HFFc6 (cell line): Measurements from ENCODE around the gene PSG3. TPM values are rescaled to one million over a fixed set of nuclear protein-coding genes. Genes with fewer than 3 reads are reported as not detected.
"Not testable (repeated sequence)": the region's sequence is repeated elsewhere in the genome, so short reads cannot be mapped to it uniquely, and the experiment has no call there.

Experiments
- DNase-seq: peaks from one replicate; pipeline ENCODE4 v3.0.0-alpha.2; 2018
- H3K27ac Mint-ChIP-seq: 2 replicates; pipeline ENCODE4 v1.8.0; 2020; ENCODE audit warnings: mild to moderate bottlenecking, mixed read lengths
- H3K27me3 Mint-ChIP-seq: 2 replicates; pipeline ENCODE4 v1.8.0; 2021; ENCODE audit warnings: mild to moderate bottlenecking, moderate library complexity, mixed read lengths; ENCODE audit not compliant: insufficient read depth
- H3K36me3 Mint-ChIP-seq: 2 replicates; pipeline ENCODE4 v1.8.0; 2021; ENCODE audit warnings: low read depth, mixed read lengths
- H3K4me1 Mint-ChIP-seq: 2 replicates; pipeline ENCODE4 v1.8.0; 2020; ENCODE audit warnings: low read depth, mixed read lengths
- H3K4me3 Mint-ChIP-seq: 2 replicates; pipeline ENCODE4 v1.8.0; 2020; ENCODE audit warnings: mild to moderate bottlenecking, moderate library complexity, mixed read lengths
- H3K9me3 Mint-ChIP-seq: 2 replicates; pipeline ENCODE4 v1.8.0; 2020; ENCODE audit warnings: mild to moderate bottlenecking, mixed read lengths
- total RNA-seq, 6 experiments: library from RNA; stranded (reverse); fragmentation: NEBNext Ultra II Directional; extraction: Animal tissue kit (Norgen Biotek cat#: 25700); gene quantifications; 2 replicates in 1 of 6; 3 replicates in 5 of 6; pipeline ENCODE4 v1.2.3, GENCODE V29; 2021
- TF ChIP-seq, protein P1 (sequence below): fragments of 200-600 bp; sonication (generic); IDR thresholded peaks from 2 replicates; pipeline ENCODE4 v1.5.0; 2021; ENCODE audit warnings: antibody characterized with exemption, mild to moderate bottlenecking

PSG3 gene
- total RNA-seq, 6 experiments from 2014 or later, result not detected

DNA sequence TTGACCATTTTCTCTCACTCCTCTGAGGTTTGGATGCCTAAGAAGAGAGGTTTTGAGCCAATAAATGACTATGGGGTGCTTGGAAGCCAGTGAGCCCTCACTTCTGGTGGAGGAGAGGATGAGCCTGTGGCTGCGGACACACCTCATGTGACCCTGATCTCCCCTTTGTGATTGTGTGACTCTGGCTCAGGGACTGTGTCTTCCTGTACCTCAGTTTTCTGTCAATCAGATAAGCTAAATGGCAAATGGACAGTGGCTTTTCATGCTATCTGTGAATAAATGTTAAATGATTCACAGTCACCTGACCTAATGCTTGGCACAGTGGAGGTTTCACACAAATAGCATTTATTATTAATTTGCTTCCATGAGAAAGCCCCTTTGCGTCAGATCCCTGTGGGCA is 22.5 kb upstream of the PSG3 start:
- H3K9me3 Mint-ChIP-seq, result no peaks in the 10 kb centered on the region
- no peaks in the 10 kb centered on the region for H3K36me3 Mint-ChIP-seq
- DNase-seq, result peak; percentile 5
- peak overlapping the region; percentile 96 for H3K27ac Mint-ChIP-seq
- peaks cover 85% of the 10 kb centered on the region for H3K4me1 Mint-ChIP-seq
- TF ChIP-seq, protein P1, sequence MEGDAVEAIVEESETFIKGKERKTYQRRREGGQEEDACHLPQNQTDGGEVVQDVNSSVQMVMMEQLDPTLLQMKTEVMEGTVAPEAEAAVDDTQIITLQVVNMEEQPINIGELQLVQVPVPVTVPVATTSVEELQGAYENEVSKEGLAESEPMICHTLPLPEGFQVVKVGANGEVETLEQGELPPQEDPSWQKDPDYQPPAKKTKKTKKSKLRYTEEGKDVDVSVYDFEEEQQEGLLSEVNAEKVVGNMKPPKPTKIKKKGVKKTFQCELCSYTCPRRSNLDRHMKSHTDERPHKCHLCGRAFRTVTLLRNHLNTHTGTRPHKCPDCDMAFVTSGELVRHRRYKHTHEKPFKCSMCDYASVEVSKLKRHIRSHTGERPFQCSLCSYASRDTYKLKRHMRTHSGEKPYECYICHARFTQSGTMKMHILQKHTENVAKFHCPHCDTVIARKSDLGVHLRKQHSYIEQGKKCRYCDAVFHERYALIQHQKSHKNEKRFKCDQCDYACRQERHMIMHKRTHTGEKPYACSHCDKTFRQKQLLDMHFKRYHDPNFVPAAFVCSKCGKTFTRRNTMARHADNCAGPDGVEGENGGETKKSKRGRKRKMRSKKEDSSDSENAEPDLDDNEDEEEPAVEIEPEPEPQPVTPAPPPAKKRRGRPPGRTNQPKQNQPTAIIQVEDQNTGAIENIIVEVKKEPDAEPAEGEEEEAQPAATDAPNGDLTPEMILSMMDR, result no peak
- H3K4me3 Mint-ChIP-seq, result peak overlapping the region; percentile 69
- peaks cover 1% of the 10 kb centered on the region; the same call in 1 of the 2 replicates for H3K27me3 Mint-ChIP-seq

DNA sequence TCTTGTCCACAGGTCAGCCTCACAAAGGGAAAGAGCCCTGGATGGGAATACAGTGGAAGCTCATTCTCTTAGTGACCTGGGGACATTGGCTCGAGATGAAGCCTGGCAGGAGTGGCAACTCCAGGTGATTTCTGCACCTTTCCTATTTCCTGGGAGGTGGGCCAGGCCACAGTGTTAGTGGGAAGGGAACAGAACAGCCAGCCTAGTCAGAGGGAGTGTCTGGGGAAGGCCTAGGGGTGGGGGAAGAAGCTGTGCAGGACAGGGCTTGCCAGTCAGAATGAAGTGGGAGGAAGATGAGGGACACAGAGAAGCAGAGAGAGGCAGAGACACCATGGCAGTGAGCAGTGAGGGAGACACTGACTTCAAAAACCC is 21.6 kb upstream of the PSG3 start:
- not testable (repeated sequence) for H3K4me3 Mint-ChIP-seq, H3K36me3 Mint-ChIP-seq, H3K27me3 Mint-ChIP-seq, H3K9me3 Mint-ChIP-seq
- peaks cover 79% of the 10 kb centered on the region for H3K4me1 Mint-ChIP-seq
- peak; percentile 21 for DNase-seq
- H3K27ac Mint-ChIP-seq, result peak overlapping the region; percentile 96

DNA sequence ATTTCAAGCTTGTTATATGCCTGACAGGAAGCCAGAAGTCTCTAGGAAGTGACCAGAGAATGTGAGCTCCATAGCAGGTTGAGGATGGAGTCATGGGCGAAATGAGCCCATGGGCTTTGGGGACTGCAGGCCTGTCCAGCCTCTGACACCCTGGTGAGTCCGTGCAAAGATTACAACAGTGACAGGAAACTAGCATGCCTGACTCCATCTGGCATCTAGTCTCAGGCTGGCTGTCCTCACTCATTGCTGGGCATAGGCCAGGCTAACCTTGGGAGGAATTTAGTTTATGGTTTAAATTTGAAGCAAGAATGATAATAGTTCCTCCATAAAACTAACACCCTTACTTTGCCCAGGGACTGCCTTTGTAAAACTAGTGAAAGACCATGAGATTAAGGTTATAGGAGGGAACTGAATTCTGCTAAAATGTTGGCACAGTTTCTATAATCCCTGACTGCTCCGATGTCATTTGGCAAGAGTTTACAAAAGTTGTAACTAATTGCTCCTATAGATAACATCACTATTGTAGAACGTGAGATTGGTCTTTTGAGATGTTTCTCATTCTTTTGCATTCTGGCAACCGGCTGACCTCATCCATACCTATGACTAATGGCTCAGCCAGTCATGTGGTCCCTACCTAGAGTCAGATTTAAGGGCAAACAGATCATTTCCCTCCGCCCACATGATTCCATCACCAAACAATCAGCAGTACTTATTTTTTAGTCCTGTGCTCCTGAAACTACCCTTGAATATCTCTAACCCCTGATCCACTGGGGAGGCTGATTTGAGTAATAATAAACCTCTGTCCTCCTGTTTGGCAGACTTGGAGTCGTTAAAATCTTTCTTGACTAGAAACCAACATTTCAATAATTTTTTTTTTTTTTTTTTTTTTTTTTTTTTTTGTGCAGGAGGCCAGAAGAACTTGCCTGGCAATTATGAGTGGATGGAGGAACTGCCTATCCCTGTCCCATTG is 21.0 kb upstream of the PSG3 start:
- peak; percentile 93 for DNase-seq
- not testable (repeated sequence) for H3K27me3 Mint-ChIP-seq, H3K9me3 Mint-ChIP-seq, H3K36me3 Mint-ChIP-seq
- Mint-ChIP-seq H3K4me3 (peak overlapping the region; percentile 61), H3K4me1 (peaks cover 77% of the 10 kb centered on the region), H3K27ac (peak overlapping the region; percentile 96)

DNA sequence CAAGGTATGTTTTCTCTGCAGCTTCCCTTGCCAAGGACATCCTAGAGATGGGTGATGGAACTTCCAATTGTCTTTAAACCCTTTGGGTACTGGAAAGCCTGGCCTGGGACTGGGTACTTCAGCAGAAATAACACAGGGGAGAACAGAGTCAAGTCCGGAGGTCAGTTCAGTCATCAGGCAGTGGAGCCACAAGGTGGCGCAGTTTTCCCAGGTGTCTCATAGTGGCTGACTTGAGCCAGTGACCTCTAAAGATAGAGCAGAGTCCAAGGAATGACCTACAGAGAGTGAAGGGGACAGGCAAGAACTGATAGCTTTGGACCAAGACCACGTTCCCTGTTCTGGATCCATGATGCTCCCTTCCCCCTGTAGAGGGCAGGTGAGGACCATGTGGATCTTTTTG is 18.4 kb upstream of the PSG3 start:
- peak overlapping the region; percentile 40; the same call in 1 of the 2 replicates for H3K27ac Mint-ChIP-seq

DNA sequence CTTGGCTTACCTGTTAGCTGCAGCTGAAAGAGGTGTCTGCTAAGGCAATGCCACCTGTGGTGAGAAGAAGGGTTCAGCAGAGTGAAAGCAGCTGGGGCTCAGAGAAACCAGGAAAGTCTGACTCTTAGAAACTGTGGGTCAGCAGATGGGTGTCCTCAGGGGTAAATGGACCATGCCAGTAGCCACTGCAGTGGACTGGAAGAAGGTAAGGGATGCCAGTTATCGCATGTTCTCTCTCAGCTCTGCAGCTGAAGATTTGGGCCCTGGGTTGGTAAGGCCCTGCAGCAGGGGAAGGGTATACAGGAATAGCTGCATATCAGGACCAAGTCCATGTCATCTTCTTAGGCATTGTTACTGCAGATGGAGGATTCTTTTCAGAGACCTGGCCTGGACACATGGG is 12.0 kb upstream of the PSG3 start:
- peaks cover 25% of the 10 kb centered on the region for H3K27me3 Mint-ChIP-seq
- not testable (repeated sequence) for H3K36me3 Mint-ChIP-seq, H3K27ac Mint-ChIP-seq, H3K4me1 Mint-ChIP-seq, H3K4me3 Mint-ChIP-seq, DNase-seq, H3K9me3 Mint-ChIP-seq

More for the DNA sequence above, 18.4 kb upstream of the PSG3 start:
- TF ChIP-seq, protein P1, result peak; percentile 82
- peaks cover 54% of the 10 kb centered on the region for H3K4me1 Mint-ChIP-seq
- peak; percentile 19 for DNase-seq
- not testable (repeated sequence) for H3K4me3 Mint-ChIP-seq, H3K9me3 Mint-ChIP-seq, H3K36me3 Mint-ChIP-seq, H3K27me3 Mint-ChIP-seq

DNA sequence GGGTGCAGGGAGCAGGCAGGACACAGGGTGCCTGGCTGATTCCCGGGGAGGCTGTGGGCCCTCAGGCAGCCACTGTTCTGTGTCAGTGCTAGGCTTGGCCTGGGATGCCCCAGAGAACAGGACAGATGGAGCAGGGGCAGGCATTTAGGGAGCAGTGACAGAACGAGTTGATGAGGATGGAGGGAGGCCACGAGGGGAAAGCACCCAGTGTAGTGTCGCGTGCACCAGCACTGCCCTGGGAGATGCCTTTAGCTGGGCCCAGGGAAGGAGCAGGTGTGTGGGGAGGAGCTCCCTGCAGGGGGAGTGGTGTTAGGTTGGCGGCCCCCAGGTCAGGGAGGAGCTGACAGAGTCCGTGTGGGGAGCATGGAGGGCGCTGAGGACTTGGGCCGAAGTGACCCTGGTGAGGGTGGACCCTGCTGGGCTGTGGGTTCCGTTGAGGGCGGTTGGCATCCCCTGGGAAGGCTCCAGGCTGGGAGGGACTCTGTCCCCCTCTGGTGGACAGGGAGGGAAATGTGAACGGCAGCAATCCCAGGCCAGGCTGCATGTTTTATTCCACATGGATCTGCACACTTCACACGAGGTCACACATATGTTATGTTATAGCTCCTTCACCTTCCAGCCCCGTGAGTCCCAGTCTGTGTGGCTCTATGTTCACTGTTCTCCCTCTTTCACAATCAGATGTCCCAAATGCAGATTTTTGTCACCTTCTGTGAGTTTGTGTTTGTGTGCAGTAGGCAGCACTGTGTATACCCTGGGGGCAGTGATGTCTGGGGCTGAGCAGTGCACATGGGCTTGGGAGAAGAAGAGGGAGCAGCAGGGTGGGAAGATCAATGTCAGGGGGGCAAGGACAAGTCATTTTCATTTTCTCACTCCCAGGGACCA is 1.7 kb upstream of the PSG3 start:
- DNase-seq, H3K4me3 Mint-ChIP-seq, H3K27ac Mint-ChIP-seq, H3K9me3 Mint-ChIP-seq: not testable (repeated sequence)
- Mint-ChIP-seq H3K4me1 (peaks cover 12% of the 10 kb centered on the region), H3K36me3 (peaks cover 12% of the 10 kb centered on the region), H3K27me3 (peaks cover 18% of the 10 kb centered on the region)
- TF ChIP-seq, protein P1, result peak; percentile 85

DNA sequence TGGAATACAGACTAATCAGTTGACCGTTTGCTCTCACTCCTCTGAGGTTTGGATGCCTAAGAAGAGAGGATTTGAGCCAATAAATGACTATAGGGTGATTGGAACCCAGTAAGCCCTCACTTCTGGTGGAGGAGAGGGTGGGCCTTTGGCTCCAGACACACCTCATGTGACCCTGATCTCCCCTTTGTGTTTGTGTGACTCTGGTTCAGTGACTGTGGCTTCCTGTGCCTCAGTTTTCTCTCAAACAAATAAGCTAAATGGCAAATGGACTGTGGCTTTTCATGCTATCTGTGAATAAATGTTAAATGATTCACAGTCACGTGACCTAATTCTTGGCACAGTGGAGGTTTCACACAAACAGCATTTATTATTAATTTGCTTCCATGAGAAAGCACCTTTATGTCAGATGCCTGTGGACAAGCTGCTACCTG is 2.7 kb downstream of the PSG3 start:
- H3K27ac Mint-ChIP-seq, result peak overlapping the region; percentile 85
- 0 out of 2 replicates have a peak, but pooled peaks cover 11% of the 10 kb centered on the region for H3K36me3 Mint-ChIP-seq
- H3K4me3 Mint-ChIP-seq, result peak overlapping the region; percentile 38; the same call in 1 of the 2 replicates
- H3K4me1 Mint-ChIP-seq, result peaks cover 48% of the 10 kb centered on the region
- not testable (repeated sequence) for H3K9me3 Mint-ChIP-seq, H3K27me3 Mint-ChIP-seq
- DNase-seq, result peak; percentile 31

DNA sequence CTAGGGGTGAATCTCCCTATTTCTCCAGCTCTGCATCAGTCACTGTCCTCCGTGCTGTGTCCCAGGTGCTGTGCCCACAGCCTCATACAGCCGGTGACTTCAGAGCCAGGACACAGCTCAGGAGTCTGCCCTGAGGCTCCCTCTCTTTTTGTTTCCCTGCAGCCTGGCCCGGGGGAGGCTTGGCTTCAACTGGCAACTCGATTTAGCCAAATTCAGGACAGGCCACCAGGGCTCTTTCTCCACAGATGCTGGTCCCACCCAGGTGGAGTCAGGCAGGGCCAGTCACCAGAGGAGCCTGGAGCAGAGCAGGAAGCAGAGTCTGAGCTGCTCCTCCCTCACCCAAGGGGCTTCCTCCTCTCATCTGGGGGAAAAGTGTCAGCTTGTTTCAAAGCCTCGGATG is 11.9 kb downstream of the PSG3 start:
- not testable (repeated sequence) for H3K4me1 Mint-ChIP-seq, H3K36me3 Mint-ChIP-seq, H3K9me3 Mint-ChIP-seq, H3K4me3 Mint-ChIP-seq, H3K27ac Mint-ChIP-seq, DNase-seq
- peaks cover 26% of the 10 kb centered on the region for H3K27me3 Mint-ChIP-seq

DNA sequence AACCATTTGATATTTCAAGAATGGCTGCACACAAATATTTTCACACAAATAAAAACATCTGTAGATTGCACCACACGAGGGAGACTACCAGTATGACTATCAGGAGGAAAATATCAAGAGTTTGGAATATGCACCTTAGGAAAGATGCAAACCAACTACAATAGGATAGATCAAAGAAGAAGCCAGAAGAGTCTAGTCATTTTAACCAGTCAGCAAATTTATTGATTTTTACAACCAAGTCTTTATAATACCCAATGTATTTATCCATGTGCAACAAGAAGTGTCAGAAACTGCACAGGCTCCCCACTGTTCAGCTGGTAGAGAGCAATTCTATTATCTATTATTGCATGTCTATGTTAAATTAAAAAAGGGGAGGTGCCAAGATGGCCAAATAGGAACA is 26.3 kb downstream of the PSG3 start:
- H3K36me3 Mint-ChIP-seq, result peaks cover 17% of the 10 kb centered on the region
- DNase-seq, H3K4me3 Mint-ChIP-seq, H3K27ac Mint-ChIP-seq, H3K4me1 Mint-ChIP-seq: not testable (repeated sequence)
- H3K9me3 Mint-ChIP-seq, result peaks cover 36% of the 10 kb centered on the region
- H3K27me3 Mint-ChIP-seq, result peaks cover 46% of the 10 kb centered on the region

DNA sequence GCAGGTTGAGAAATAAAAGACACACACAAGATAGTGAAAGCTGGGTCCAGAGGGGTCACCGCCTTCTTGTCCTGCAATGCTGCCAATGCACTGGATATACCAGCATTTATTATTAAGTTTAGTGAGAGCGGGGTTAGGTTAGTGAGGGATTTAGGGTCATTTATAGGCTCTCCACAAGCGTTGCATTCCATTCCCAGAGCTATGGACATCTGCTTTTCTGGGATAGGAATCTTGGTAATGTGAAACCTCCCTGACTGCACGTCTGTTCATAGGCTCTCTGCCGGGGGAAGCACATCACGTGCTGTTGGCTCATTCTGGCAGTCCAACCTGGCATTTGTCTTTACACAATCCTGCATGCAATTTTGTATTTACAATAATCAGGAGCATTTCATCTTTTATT is 27.5 kb downstream of the PSG3 start:
- not testable (repeated sequence) for H3K4me3 Mint-ChIP-seq, DNase-seq, H3K4me1 Mint-ChIP-seq, H3K27ac Mint-ChIP-seq
- peaks cover 17% of the 10 kb centered on the region for H3K36me3 Mint-ChIP-seq
- peaks cover 49% of the 10 kb centered on the region for H3K27me3 Mint-ChIP-seq
- H3K9me3 Mint-ChIP-seq, result peaks cover 26% of the 10 kb centered on the region
